Gastrocnemius medialis (tissue), 4 donors: Measurements from ENCODE around the gene BTG1.

Experiments
- CTCF ChIP-seq, 5 experiments: fragments of 450-650 bp in 3 of 5; fragments of 200-600 bp in 2 of 5; sonication (generic) in 2 of 5; IDR thresholded peaks in 4 of 5; conservative IDR thresholded peaks in 1 of 5; 1 replicate in 4 of 5; 2 replicates in 1 of 5; pipeline ENCODE4 v1.5.1; 2016 to 2019; ENCODE audit warnings: antibody characterized with exemption in 5 of 5, mild to moderate bottlenecking in 3 of 5, moderate library complexity in 3 of 5
- POLR2A ChIP-seq, 2 donors: fragments of 450-650 bp; IDR thresholded peaks; one replicate each; pipeline ENCODE4 v1.6.1; 2017; ENCODE audit warnings: antibody characterized with exemption in 2 of 2, mild to moderate bottlenecking in 2 of 2, moderate library complexity in 2 of 2

GRCh38 chr12:92141591-92142121 lies 4.0 kb downstream of the BTG1 start:
- TF ChIP-seq CTCF (IDR thresholded peaks at IDR 0.05 in 4 of 5, conservative IDR thresholded peaks at IDR 0.05 in 1 of 5) (no peak), POLR2A (IDR thresholded peaks at IDR 0.05) (no peak)
